ENCODE data around the gene MKKS.

- TF ChIP-seq CTCF (IDR thresholded peaks at IDR 0.05; ENCODE audit: low read depth, low read length) = no peak
- no peak for TF ChIP-seq POLR2A (IDR thresholded peaks at IDR 0.05; ENCODE audit: extremely low read depth, insufficient read length)
- TF ChIP-seq MAX (IDR thresholded peaks at IDR 0.05; ENCODE audit: low read depth, low read length) = no peak
- no peak for TF ChIP-seq MYC (IDR thresholded peaks at IDR 0.05; ENCODE audit: low read depth, low read length)
These were observed 3.3 kb downstream of the MKKS start for GRCh38 chr20:10430704-10431103.

All from NB4 (cell line).